ENCODE results near the gene TMEFF2. TPM values are rescaled to one million over a fixed set of nuclear protein-coding genes. Genes with fewer than 3 reads are reported as not detected.

Gene TMEFF2
- total RNA-seq, 8 experiments from 2014 or later = 0.35 to 15.8 (median 11.9) TPM

GRCh38 chr2:192162392-192163042 is 32.2 kb downstream of the TMEFF2 start:
- peaks cover 0 to 6% of the 10 kb centered on the region in 2 donors for H3K4me1 ChIP-seq (replicated peaks in 1 of 2)
- in situ Hi-C loops (cut with MboI; ENCODE audit: low pct_unique_long_range_greater_than_20kb in 2 of 9, low sequenced_read_pairs in 9 of 9, unreplicated experiment in 9 of 9) = loop anchor here in 7 of 9 experiments (5.0 to 25.0 kb wide), 4 partner anchors 125 to 600 kb away; no protein-coding TSS in a partner anchor
- WGBS, 10 experiments = 0 to 75% (median 15%) methylated on average over 1 to 4 of the region's 4 CpGs; no CpG with 5 or more reads in 1 of the 10 experiments
- H3K27ac ChIP-seq = no peak overlapping the region
- H3K4me3 ChIP-seq = no peak overlapping the region
- peak; percentile 39 to 86 (median 60) for ATAC-seq (replicated peaks in 6 of 8)

- 43 to 100% (median 75%) methylated on average over 1 to 2 of the region's 2 CpGs; no CpG with 5 or more reads in 1 of the 10 experiments for WGBS, 10 experiments
- in situ Hi-C loops (cut with MboI; ENCODE audit: low pct_unique_long_range_greater_than_20kb in 2 of 9, low sequenced_read_pairs in 9 of 9, unreplicated experiment in 9 of 9) = loop anchor here in 7 of 9 experiments (5.0 to 25.0 kb wide), 4 partner anchors 124 to 599 kb away; no protein-coding TSS in a partner anchor
- ATAC-seq (replicated peaks in 6 of 8) = no peak
- Histone ChIP-seq H3K4me1 (replicated peaks in 1 of 2) (peaks cover 0 to 6% of the 10 kb centered on the region in 2 donors), H3K4me3 (no peak overlapping the region), H3K27ac (no peak overlapping the region)
Observed at GRCh38 chr2:192161656-192162290, 33.0 kb downstream of the TMEFF2 start.

DNA sequence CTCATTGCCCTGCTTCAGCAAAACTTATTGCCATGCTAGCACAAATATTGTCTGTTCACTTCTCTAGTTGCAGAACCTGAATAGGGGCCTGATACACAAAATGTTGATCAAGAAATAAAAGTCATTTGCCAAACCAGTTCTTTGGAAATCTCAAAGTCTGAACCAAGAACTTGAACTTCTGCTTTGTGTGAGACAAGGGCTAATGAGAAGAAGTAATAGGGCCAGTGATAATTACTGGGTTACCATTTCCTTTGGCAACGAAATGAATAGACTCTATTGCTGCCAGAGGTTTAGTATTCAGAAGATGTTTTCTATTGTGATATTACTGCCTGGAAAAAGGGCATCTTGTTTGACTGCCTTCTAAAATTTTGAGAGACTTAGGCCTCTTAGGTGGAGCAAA is 35.0 kb downstream of the TMEFF2 start:
- Histone ChIP-seq H3K4me1 (replicated peaks in 1 of 2) (peaks cover 0 to 6% of the 10 kb centered on the region in 2 donors), H3K27ac (no peak overlapping the region), H3K4me3 (no peak overlapping the region)
- in situ Hi-C loops (cut with MboI; ENCODE audit: low pct_unique_long_range_greater_than_20kb in 2 of 9, low sequenced_read_pairs in 9 of 9, unreplicated experiment in 9 of 9) = loop anchor here in 7 of 9 experiments (5.0 to 25.0 kb wide), 6 partner anchors 122 to 597 kb away; no protein-coding TSS in a partner anchor
- ATAC-seq (replicated peaks in 6 of 8) = no peak
- WGBS, 10 experiments = 60 to 100% (median 73%) methylated on average over 1 of the region's 1 CpG; no CpG with 5 or more reads in 6 of the 10 experiments

- peaks cover 0 to 6% of the 10 kb centered on the region in 2 donors for H3K4me1 ChIP-seq (replicated peaks in 1 of 2)
- in situ Hi-C loops (cut with MboI; ENCODE audit: low pct_unique_long_range_greater_than_20kb in 2 of 9, low sequenced_read_pairs in 9 of 9, unreplicated experiment in 9 of 9) = loop anchor here in 7 of 9 experiments (10.0 to 25.0 kb wide), 5 partner anchors 122 to 597 kb away; no protein-coding TSS in a partner anchor
- WGBS, 10 experiments = 48 to 100% (median 76%) methylated on average over 1 to 2 of the region's 2 CpGs; no CpG with 5 or more reads in 1 of the 10 experiments
- peak in 7 of 8 experiments; percentile 38 to 90 (median 82) for ATAC-seq (replicated peaks in 6 of 8)
- no peak overlapping the region for H3K27ac ChIP-seq
- H3K4me3 ChIP-seq = no peak overlapping the region
Observed at GRCh38 chr2:192159208-192159607, 35.5 kb downstream of the TMEFF2 start.

DNA sequence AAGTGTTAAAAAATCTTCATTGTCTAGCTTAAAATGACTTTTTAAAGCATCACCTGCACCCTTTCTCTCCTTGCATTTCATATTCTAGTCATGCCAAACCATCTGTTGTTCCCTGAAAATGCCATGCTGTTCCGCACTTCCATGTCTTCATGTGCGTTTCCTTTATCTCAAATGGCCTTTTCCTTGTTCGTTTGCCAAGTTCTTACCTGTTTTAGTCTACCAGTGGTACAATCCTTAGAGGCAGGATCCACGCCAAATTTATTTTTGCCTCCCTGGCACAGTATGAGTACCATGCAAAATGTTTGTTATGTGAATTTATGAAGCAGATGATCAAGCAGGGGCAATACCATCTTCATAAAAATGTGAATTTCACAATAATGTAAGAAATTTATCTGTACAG is 37.0 kb downstream of the TMEFF2 start:
- ATAC-seq (replicated peaks in 6 of 8) = no peak
- Histone ChIP-seq H3K27ac (no peak overlapping the region), H3K4me1 (replicated peaks in 1 of 2) (peaks cover 0 to 3% of the 10 kb centered on the region in 2 donors), H3K4me3 (no peak overlapping the region)
- WGBS, 10 experiments = 78 to 97% (median 89%) methylated on average over 3 to 4 of the region's 4 CpGs; no CpG with 5 or more reads in 1 of the 10 experiments
- in situ Hi-C loops (cut with MboI; ENCODE audit: low pct_unique_long_range_greater_than_20kb in 2 of 9, low sequenced_read_pairs in 9 of 9, unreplicated experiment in 9 of 9) = loop anchor here in 7 of 9 experiments (10.0 to 25.0 kb wide), 5 partner anchors 120 to 595 kb away; no protein-coding TSS in a partner anchor

DNA sequence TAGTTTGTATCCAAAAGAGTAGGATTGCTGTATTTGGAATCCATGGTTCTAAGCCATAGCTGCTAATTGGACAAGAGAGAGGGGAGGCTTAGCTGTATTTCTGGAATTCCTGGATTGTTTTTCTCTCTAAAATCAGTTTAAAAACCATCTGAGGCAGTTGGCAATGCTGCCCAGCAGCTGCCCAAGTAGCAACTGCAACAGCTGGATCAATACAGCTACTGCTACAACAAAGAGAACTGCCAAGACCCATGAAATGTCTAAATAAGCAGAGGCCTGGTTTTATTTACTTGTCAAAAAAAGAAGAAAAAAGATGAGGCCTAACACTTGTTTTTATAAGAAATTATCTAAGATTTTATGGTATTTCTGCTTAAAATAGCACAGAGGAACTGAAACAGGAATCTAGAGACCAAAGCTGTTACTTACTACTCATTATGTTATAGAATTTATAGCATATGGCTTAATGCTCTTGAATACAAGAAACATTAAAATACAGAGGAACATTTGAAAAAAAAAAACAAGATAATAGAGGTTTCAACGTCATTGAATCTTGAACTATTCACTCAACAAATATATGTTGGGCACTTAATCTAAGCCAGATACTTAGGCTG is 39.1 kb downstream of the TMEFF2 start:
- WGBS, 10 experiments = 40 to 88% (median 63%) methylated on average over 1 of the region's 1 CpG; no CpG with 5 or more reads in 1 of the 10 experiments
- peaks cover 0 to 3% of the 10 kb centered on the region in 2 donors for H3K4me1 ChIP-seq (replicated peaks in 1 of 2)
- peak in 1 of 8 experiments; percentile 19 for ATAC-seq (replicated peaks in 6 of 8)
- in situ Hi-C loops (cut with MboI; ENCODE audit: low pct_unique_long_range_greater_than_20kb in 2 of 9, low sequenced_read_pairs in 9 of 9, unreplicated experiment in 9 of 9) = loop anchor here in 7 of 9 experiments (10.0 to 25.0 kb wide), 5 partner anchors 118 to 593 kb away; no protein-coding TSS in a partner anchor
- no peak overlapping the region for H3K27ac ChIP-seq
- H3K4me3 ChIP-seq = no peak overlapping the region

- WGBS, 10 experiments = 68 to 100% (median 97%) methylated on average over 2 to 4 of the region's 4 CpGs; no CpG with 5 or more reads in 1 of the 10 experiments
- Histone ChIP-seq H3K4me3 (no peak overlapping the region), H3K27ac (no peak overlapping the region), H3K4me1 (replicated peaks in 1 of 2) (peaks cover 0 to 4% of the 10 kb centered on the region in 2 donors)
- in situ Hi-C loops (cut with MboI; ENCODE audit: low pct_unique_long_range_greater_than_20kb in 2 of 9, low sequenced_read_pairs in 9 of 9, unreplicated experiment in 9 of 9) = loop anchor here in 7 of 9 experiments (10.0 to 25.0 kb wide), 5 partner anchors 116 to 591 kb away; no protein-coding TSS in a partner anchor
- ATAC-seq (replicated peaks in 6 of 8) = no peak
Observed at GRCh38 chr2:192153561-192153960, 41.2 kb downstream of the TMEFF2 start.

DNA sequence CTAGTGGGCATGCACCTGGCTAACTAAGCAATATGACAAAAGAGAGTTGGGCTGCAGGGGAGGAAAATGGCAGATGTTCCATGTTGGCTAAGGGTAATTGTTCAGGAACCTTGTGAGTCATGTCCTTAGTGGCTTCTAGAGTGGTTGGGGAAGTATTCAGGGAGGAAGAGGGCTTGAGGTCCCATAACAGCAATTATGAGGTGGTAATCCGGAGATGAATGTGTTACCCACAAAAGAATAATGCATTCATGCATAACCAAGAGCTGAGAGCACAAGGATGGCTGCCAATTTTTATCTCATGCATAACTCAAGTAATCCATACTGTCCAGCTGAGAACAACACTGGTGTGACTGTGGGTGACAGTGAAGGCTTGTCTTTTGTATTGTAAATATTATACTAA is 42.9 kb downstream of the TMEFF2 start:
- in situ Hi-C loops (cut with MboI; ENCODE audit: low pct_unique_long_range_greater_than_20kb in 2 of 9, low sequenced_read_pairs in 9 of 9, unreplicated experiment in 9 of 9) = loop anchor here in 7 of 9 experiments (10.0 to 25.0 kb wide), 5 partner anchors 115 to 590 kb away; no protein-coding TSS in a partner anchor
- ATAC-seq (replicated peaks in 6 of 8) = peak in 3 of 8 experiments; percentile 59 to 90 (median 79)
- 0 to 91% (median 75%) methylated on average over 1 of the region's 1 CpG; no CpG with 5 or more reads in 5 of the 10 experiments for WGBS, 10 experiments
- no peak overlapping the region for H3K4me3 ChIP-seq
- H3K4me1 ChIP-seq (replicated peaks in 1 of 2) = peaks cover 0 to 18% of the 10 kb centered on the region in 2 donors
- H3K27ac ChIP-seq = no peak overlapping the region

DNA sequence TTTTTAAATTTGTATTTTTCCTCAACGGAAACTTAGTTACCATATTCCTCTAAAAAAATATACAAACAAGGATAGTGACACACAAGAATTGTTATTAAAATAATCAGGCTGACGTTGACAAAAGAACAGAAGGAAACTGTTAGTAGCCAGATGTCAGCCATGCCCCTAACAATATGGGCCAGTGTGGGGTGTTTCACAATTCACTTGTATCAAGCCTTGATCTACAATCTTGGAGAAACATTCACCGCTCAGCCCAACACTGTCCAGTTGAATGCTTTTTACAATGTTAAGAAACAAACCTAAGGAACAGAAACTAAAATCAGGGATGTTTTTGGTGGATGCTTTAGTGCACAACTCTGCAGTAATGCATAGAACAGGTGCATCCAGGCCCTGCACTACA is 44.6 kb downstream of the TMEFF2 start:
- Histone ChIP-seq H3K4me3 (no peak overlapping the region), H3K27ac (no peak overlapping the region), H3K4me1 (replicated peaks in 1 of 2) (peaks cover 10 to 23% of the 10 kb centered on the region in 2 donors)
- peak in 1 of 8 experiments; percentile 14 for ATAC-seq (replicated peaks in 6 of 8)
- WGBS, 10 experiments = 20 to 96% (median 82%) methylated on average over 2 to 3 of the region's 3 CpGs; no CpG with 5 or more reads in 1 of the 10 experiments
- in situ Hi-C loops (cut with MboI; ENCODE audit: low pct_unique_long_range_greater_than_20kb in 2 of 9, low sequenced_read_pairs in 9 of 9, unreplicated experiment in 9 of 9) = loop anchor here in 7 of 9 experiments (10.0 to 25.0 kb wide), 5 partner anchors 113 to 588 kb away; no protein-coding TSS in a partner anchor

DNA sequence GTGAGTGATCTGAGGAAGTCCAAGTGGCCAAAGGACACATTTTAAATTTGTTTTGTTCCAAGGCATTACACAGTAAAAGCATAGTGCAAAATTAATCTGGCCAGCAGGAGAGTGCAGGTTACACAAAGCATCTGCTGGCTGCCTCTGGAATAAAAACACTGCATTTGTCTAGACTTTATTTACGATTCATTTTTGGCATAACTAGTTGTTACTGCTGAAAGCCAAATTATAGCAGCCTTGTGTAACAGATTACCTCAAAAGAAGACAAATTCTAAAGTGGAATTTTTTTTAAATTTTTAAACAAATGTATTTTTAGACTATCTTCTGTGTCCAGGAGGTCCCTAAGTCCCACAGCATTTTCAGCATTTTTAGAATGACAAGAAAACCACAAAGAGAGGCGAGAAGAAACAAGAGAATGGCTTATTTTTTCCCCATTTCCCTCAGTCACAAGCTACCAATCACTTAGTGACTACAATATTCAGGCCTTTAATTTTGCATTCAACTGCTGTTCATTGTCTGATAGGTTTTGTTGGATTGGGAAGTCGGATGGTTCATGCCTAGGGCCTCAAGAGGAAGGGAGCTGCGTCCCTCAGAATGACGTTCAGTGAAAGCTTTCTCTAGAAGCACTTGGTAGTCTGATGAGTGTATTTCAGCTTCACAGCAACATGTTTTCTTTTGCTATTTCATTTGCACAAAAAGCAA is 46.0 kb downstream of the TMEFF2 start:
- no peak overlapping the region for H3K27ac ChIP-seq
- no peak overlapping the region for H3K4me3 ChIP-seq
- WGBS, 10 experiments = 20 to 88% (median 74%) methylated on average over 1 to 5 of the region's 5 CpGs
- peaks cover 10 to 23% of the 10 kb centered on the region in 2 donors for H3K4me1 ChIP-seq (replicated peaks in 1 of 2)
- in situ Hi-C loops (cut with MboI; ENCODE audit: low pct_unique_long_range_greater_than_20kb in 2 of 9, low sequenced_read_pairs in 9 of 9, unreplicated experiment in 9 of 9) = no loop called here
- ATAC-seq (replicated peaks in 6 of 8) = peak in 4 of 8 experiments; percentile 22 to 50 (median 35)

DNA sequence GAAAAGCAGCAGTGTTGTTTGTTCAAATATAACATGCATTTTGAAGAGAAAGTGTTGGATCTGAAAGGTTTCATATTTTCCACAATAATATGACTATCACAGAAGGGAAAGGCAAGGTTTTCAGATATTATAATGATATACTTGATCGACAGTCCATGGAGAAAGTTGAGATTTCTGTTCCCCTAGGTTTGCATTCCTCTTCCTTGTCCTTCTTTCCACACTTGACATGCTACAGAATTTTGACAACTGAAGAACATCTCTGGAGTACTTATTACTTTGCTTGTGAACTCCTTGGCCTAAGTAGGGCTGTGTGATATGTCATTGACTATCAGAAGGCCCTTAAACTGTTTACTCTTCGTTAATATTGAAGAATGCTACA is 46.5 kb downstream of the TMEFF2 start:
- H3K4me3 ChIP-seq = no peak overlapping the region
- ATAC-seq (replicated peaks in 6 of 8) = no peak
- whole genome bisulfite sequencing, 10 experiments = 14 to 100% (median 92%) methylated on average over 1 to 2 of the region's 2 CpGs; no CpG with 5 or more reads in 1 of the 10 experiments
- H3K4me1 ChIP-seq (replicated peaks in 1 of 2) = peaks cover 10 to 23% of the 10 kb centered on the region in 2 donors
- in situ Hi-C loops (cut with MboI; ENCODE audit: low pct_unique_long_range_greater_than_20kb in 2 of 9, low sequenced_read_pairs in 9 of 9, unreplicated experiment in 9 of 9) = no loop called here
- no peak overlapping the region for H3K27ac ChIP-seq

Data from motor neuron (in vitro differentiated cells).